HCT116 (cell line): ENCODE data around the gene ELP5. TPM values are rescaled to one million over a fixed set of nuclear protein-coding genes. Genes with fewer than 3 reads are reported as not detected.

ENCODE experiments used
- ATAC-seq: fragments of 200-7000 bp; cut with Tn5 transposase; 2 replicates; pipeline ENCODE4 v1.9.1; 2020; ENCODE audit warnings: mild to moderate bottlenecking, moderate library complexity
- BruUV-seq: library from RNA; stranded (reverse); fragments of 400-500 nt; replicated peaks from 2 replicates; lab custom pipeline; 2021; lab: Mats Ljungman, UMichigan
- CTCF ChIA-PET: fragments of 300-600 bp; sonication (Branson Sonifier 250); formaldehyde crosslinking; loops from one replicate; lab custom pipeline; 2021; ENCODE audit warnings: antibody characterized with exemption; lab: Charles Lee
- POLR2A ChIA-PET: fragments of 300-600, 350-600 bp; sonication (Branson Sonifier 250); formaldehyde crosslinking; loops from one replicate; lab custom pipeline; 2021; ENCODE audit warnings: antibody characterized with exemption; lab: Charles Lee
- RAD21 ChIA-PET, 2 experiments: fragments of 300-600 bp; sonication (Branson Sonifier 250); formaldehyde crosslinking; loops; one replicate each; lab custom pipeline; 2023; ENCODE audit warnings: low total read pairs in 2 of 2; ENCODE audit not compliant: uncharacterized antibody in 2 of 2, unreplicated experiment in 2 of 2, low non-redundant PET in 1 of 2; lab: Charles Lee
- DNase-seq: peaks from one replicate; pipeline ENCODE4 v3.0.0-alpha.2; 2010; ENCODE audit warnings: low read depth, low spot score
- H2AFZ ChIP-seq: fragments of 200-600 bp; shearing (Covaris generic), sonication (generic); 2 replicates; pipeline ENCODE4 v1.6.1; 2017; ENCODE audit warnings: low read depth, mixed run types, mixed read lengths, antibody characterized with exemption, low read length; ENCODE audit not compliant: poor library complexity, severe bottlenecking
- H3K27ac ChIP-seq: 2 replicates; pipeline ENCODE4 v1.5.1; 2012; ENCODE audit warnings: low read depth, low read length
- H3K27me3 ChIP-seq: fragments of 200-600 bp; sonication (generic); 2 replicates; pipeline ENCODE4 v1.6.1; 2016; ENCODE audit warnings: mixed run types, low read length, mixed read lengths; ENCODE audit not compliant: insufficient read depth
- H3K36me3 ChIP-seq, 2 experiments: fragments of 200-500 bp in 1 of 2; fragments of 200-600 bp in 1 of 2; sonication (Bioruptor generic) in 1 of 2; sonication (generic) in 1 of 2; 2 replicates each; pipeline versions ENCODE4 v1.5.1 to v1.6.1; 2014 to 2016; ENCODE audit warnings: low read length in 2 of 2, inconsistent platforms in 1 of 2, mixed read lengths in 1 of 2, mixed run types in 1 of 2; ENCODE audit not compliant: insufficient read depth in 2 of 2, control insufficient read depth in 1 of 2
- H3K4me1 ChIP-seq, 2 experiments: fragments of 200-600 bp in 1 of 2; sonication (generic) in 1 of 2; 2 replicates each; pipeline versions ENCODE4 v1.5.1 to v1.6.1; 2012 to 2017; ENCODE audit warnings: low read length in 2 of 2, inconsistent platforms in 1 of 2, mild to moderate bottlenecking in 1 of 2, mixed read lengths in 1 of 2, mixed run types in 1 of 2, moderate library complexity in 1 of 2; ENCODE audit not compliant: insufficient read depth in 2 of 2, control insufficient read depth in 1 of 2
- H3K4me2 ChIP-seq: fragments of 200-600 bp; sonication (generic); 2 replicates; pipeline ENCODE4 v1.6.1; 2017; ENCODE audit warnings: mixed run types, low read length, mixed read lengths
- H3K4me3 ChIP-seq, 2 experiments: fragments of 200-600 bp in 1 of 2; sonication (generic) in 1 of 2; replicated peaks in 1 of 2; 2 replicates each; pipeline ENCODE4 v1.5.1; 2011 to 2016; ENCODE audit warnings: low read length in 2 of 2, control low read depth in 1 of 2, low read depth in 1 of 2, mild to moderate bottlenecking in 1 of 2, mixed read lengths in 1 of 2, mixed run types in 1 of 2
- H3K79me2 ChIP-seq: fragments of 200-600 bp; sonication (generic); 2 replicates; pipeline ENCODE4 v1.6.1; 2017; ENCODE audit warnings: mild to moderate bottlenecking, mixed run types, low read length, moderate library complexity, mixed read lengths; ENCODE audit not compliant: insufficient read depth
- H3K9ac ChIP-seq: fragments of 200-600 bp; sonication (generic); 2 replicates; pipeline ENCODE4 v1.6.1; 2016; ENCODE audit warnings: low read length, mixed read lengths
- H3K9me2 ChIP-seq: fragments of 200-600 bp; sonication (generic), shearing (Covaris generic); 2 replicates; pipeline ENCODE4 v1.6.1; 2017; ENCODE audit warnings: mixed run types, mild to moderate bottlenecking, moderate library complexity; ENCODE audit not compliant: insufficient read depth
- H3K9me3 ChIP-seq, 2 experiments: fragments of 200-500 bp in 1 of 2; fragments of 200-600 bp in 1 of 2; sonication (Bioruptor generic) in 1 of 2; sonication (generic) in 1 of 2; 2 replicates each; pipeline ENCODE4 v1.6.1; 2014 to 2017; ENCODE audit warnings: low read length in 2 of 2, mixed read lengths in 2 of 2, inconsistent platforms in 1 of 2, low read depth in 1 of 2, mild to moderate bottlenecking in 1 of 2, mixed run types in 1 of 2, moderate library complexity in 1 of 2; ENCODE audit not compliant: control insufficient read depth in 1 of 2, insufficient read depth in 1 of 2
- H4K20me1 ChIP-seq: fragments of 200-600 bp; sonication (generic), shearing (Covaris generic); 2 replicates; pipeline ENCODE4 v1.6.1; 2017; ENCODE audit warnings: mixed run types, mild to moderate bottlenecking, moderate library complexity; ENCODE audit not compliant: insufficient read depth
- CBX3 ChIP-seq: IDR thresholded peaks from 2 replicates; pipeline ENCODE4 v1.6.1; 2012; ENCODE audit warnings: low read depth
- EGR1 ChIP-seq: IDR thresholded peaks from 2 replicates; pipeline ENCODE4 v1.6.1; 2012; ENCODE audit warnings: low read depth
- FOSL1 ChIP-seq: IDR thresholded peaks from 2 replicates; pipeline ENCODE4 v1.6.1; 2012; ENCODE audit warnings: low read depth
- JUND ChIP-seq: IDR thresholded peaks from 2 replicates; pipeline ENCODE4 v1.6.1; 2012
- POLR2AphosphoS5 ChIP-seq: IDR thresholded peaks from 2 replicates; pipeline ENCODE4 v1.6.1; 2011; ENCODE audit warnings: mild to moderate bottlenecking, low read depth, low read length, moderate library complexity
- RAD21 ChIP-seq: IDR thresholded peaks from 2 replicates; pipeline ENCODE4 v1.6.1; 2012; ENCODE audit warnings: low read depth, mild to moderate bottlenecking
- REST ChIP-seq: IDR thresholded peaks from 2 replicates; pipeline ENCODE4 v1.6.1; 2012; ENCODE audit warnings: low read depth
- SRF ChIP-seq: IDR thresholded peaks from 2 replicates; pipeline ENCODE4 v1.6.1; 2012; ENCODE audit warnings: low read depth
- intact Hi-C: fragments of 100-400 bp; cut with micrococcal nuclease; formaldehyde crosslinking; loops from 2 replicates; pipeline ENCODE4 v1.10.0; 2022
- total RNA-seq: library from RNA; stranded (reverse); gene quantifications from one replicate; pipeline ENCODE4 v1.2.1, GENCODE V29; 2021; ENCODE audit not compliant: unreplicated experiment

ELP5 gene
- total RNA-seq, 1 experiment from 2014 or later, result 81.7 TPM

DNA sequence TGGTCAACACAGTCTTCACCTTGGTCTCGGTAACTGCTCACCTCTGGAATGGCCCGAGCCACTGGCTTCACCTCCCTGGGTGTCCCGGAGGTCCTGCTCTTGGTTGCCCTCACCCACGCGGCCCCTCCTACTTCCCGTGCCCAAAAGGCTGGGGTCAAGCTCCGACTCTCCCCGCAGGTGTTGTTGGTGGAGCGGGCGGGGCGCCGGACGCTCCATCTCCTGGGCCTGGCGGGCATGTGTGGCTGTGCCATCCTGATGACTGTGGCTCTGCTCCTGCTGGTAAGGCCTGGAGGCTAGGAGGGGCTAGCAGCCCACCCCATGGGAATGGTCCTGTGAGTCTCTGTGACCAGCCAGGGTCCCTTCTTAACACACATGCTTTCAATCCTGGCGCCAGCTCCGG is 32.9 kb downstream of the ELP5 start:
- POLR2A ChIA-PET, result no interaction called here

DNA sequence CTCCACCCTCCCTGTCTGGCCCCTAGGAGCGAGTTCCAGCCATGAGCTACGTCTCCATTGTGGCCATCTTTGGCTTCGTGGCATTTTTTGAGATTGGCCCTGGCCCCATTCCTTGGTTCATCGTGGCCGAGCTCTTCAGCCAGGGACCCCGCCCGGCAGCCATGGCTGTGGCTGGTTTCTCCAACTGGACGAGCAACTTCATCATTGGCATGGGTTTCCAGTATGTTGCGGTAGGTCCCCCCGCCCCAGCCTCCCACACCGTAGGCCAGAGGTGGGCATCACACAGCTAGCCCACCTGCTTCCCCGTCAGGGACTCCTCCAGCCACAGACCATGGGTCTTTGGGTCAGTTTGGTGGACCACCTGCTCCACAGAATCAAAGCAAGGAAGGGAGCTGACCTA is 33.7 kb downstream of the ELP5 start:
- ChIA-PET CTCF (interaction anchor here (1.1 kb wide), 1 partner anchor 11 kb away, joined by 4 read pairs; no protein-coding TSS in a partner anchor), POLR2A (no interaction called here), RAD21 (no interaction called here)
- no peaks in the 10 kb centered on the region for H3K9me3 ChIP-seq
- intact Hi-C loops, result no loop called here
- H4K20me1 ChIP-seq, result no peaks in the 10 kb centered on the region
- TF ChIP-seq REST (no peak), POLR2AphosphoS5 (no peak), JUND (no peak), SRF (no peak)
- no peak overlapping the region for H3K27ac ChIP-seq
- no peak for ATAC-seq
- DNase-seq, result no peak
- no peaks in the 10 kb centered on the region for H3K9me2 ChIP-seq
- BruUV-seq, result no TSS peak
- H3K27me3 ChIP-seq, result no peaks in the 10 kb centered on the region
- no peak overlapping the region for H3K9ac ChIP-seq
- no peaks in the 10 kb centered on the region for H3K36me3 ChIP-seq
- peaks cover 10 to 25% of the 10 kb centered on the region in 2 experiments for H3K4me1 ChIP-seq
- H3K4me2 ChIP-seq, result no peak overlapping the region
- no peak overlapping the region for H3K4me3 ChIP-seq
- no peak overlapping the region for H2AFZ ChIP-seq
- no peaks in the 10 kb centered on the region for H3K79me2 ChIP-seq

More for the DNA sequence above, 32.9 kb downstream of the ELP5 start:
- intact Hi-C loops, result no loop called here
- Histone ChIP-seq H3K27ac (no peak overlapping the region), H3K9me3 (no peaks in the 10 kb centered on the region), H3K4me2 (no peak overlapping the region), H3K79me2 (no peaks in the 10 kb centered on the region), H3K36me3 (no peaks in the 10 kb centered on the region), H3K4me3 (no peak overlapping the region), H3K9ac (no peak overlapping the region), H3K4me1 (peaks cover 13 to 32% of the 10 kb centered on the region in 2 experiments), H4K20me1 (no peaks in the 10 kb centered on the region), H2AFZ (no peak overlapping the region), H3K27me3 (no peaks in the 10 kb centered on the region), H3K9me2 (no peaks in the 10 kb centered on the region)
- no peak for DNase-seq
- TF ChIP-seq POLR2AphosphoS5 (no peak), RAD21 (no peak), EGR1 (no peak), FOSL1 (no peak), CBX3 (no peak)
- BruUV-seq, result no TSS peak
- RAD21 ChIA-PET, result no interaction called here
- CTCF ChIA-PET, result no interaction called here
- no peak for ATAC-seq
